ENCODE data around the gene TRDN.
"Not testable (repeated sequence)": the region's sequence is repeated elsewhere in the genome, so short reads cannot be mapped to it uniquely, and the experiment has no call there.

The TRDN gene

DNA sequence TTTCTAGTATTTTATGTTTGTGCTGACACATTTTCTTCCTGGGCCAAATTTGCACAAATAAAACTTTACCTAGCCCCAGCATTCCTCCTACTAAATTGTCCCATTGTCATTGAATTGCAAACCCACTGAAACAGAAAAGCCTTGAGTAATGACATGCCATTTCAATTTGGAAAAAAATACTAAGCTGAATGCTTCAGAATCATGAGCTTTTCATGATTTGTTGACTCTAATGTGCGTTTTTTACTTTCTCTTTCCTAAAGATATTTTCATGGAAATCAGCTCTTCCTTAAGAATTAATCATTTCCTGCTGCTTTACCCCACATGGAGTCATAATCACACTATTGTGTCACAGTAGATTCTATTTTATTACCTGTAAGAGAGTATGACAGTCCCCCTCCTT is 47.4 kb downstream of the TRDN start:
- no peak for DNase-seq (ENCODE audit: low spot score)
- no peak overlapping the region for H3K4me3 ChIP-seq
- TF ChIP-seq, protein P1, sequence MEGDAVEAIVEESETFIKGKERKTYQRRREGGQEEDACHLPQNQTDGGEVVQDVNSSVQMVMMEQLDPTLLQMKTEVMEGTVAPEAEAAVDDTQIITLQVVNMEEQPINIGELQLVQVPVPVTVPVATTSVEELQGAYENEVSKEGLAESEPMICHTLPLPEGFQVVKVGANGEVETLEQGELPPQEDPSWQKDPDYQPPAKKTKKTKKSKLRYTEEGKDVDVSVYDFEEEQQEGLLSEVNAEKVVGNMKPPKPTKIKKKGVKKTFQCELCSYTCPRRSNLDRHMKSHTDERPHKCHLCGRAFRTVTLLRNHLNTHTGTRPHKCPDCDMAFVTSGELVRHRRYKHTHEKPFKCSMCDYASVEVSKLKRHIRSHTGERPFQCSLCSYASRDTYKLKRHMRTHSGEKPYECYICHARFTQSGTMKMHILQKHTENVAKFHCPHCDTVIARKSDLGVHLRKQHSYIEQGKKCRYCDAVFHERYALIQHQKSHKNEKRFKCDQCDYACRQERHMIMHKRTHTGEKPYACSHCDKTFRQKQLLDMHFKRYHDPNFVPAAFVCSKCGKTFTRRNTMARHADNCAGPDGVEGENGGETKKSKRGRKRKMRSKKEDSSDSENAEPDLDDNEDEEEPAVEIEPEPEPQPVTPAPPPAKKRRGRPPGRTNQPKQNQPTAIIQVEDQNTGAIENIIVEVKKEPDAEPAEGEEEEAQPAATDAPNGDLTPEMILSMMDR (IDR thresholded peaks at IDR 0.05), result no peak
- H3K27ac ChIP-seq, result no peak overlapping the region

GRCh38 chr6:123588546-123588895 is 48.2 kb downstream of the TRDN start:
- Histone ChIP-seq H3K4me3 (no peak overlapping the region), H3K27ac (no peak overlapping the region)
- DNase-seq (ENCODE audit: low spot score), result no peak
- TF ChIP-seq, protein P1 (IDR thresholded peaks at IDR 0.05), result no peak

DNA sequence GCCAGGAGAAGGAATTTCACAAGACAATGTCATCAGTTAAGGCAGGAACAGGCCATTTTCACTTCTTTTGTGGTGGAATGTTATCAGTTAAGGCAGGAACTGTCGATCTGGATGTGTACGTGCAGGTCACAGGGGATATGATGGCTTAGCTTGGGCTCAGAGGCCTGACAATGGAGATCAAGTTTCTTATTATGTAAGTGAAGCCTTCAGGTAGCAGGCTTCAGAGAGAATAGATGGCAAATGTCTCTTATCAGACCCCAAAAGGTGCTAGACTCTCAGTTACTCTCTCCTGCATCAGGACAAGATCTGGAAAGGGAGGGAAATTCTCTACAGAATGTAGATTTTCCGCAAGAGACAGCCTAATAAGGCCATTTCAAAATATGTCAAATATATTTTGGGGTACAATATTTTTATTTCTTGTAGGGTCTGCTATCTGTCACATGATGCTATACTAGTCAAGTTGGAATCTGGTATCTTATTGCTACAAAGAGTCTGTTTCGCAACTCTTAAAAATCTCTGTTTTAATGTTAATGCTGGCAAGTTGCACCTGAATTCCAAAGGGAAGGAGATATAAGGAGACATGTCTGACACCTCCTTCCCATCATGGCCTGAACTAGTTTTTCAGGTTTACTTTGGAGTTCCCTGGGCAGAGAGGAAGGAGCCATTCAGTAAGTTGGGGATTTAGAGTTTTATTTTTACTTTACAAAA is 48.8 kb downstream of the TRDN start:
- TF ChIP-seq, protein P1 (IDR thresholded peaks at IDR 0.05), result no peak
- Histone ChIP-seq H3K4me3 (no peak overlapping the region), H3K27ac (no peak overlapping the region)
- DNase-seq (ENCODE audit: low spot score), result no peak

- not testable (repeated sequence) for DNase-seq (ENCODE audit: low spot score); H3K27ac ChIP-seq; H3K4me3 ChIP-seq
These were observed 49.3 kb downstream of the TRDN start for GRCh38 chr6:123587407-123587806.

GRCh38 chr6:123580331-123580730 is 56.4 kb downstream of the TRDN start:
- Histone ChIP-seq H3K27ac (no peak overlapping the region), H3K4me3 (no peak overlapping the region)
- DNase-seq (ENCODE audit: low spot score), result no peak
- TF ChIP-seq, protein P1 (IDR thresholded peaks at IDR 0.05), result no peak

DNA sequence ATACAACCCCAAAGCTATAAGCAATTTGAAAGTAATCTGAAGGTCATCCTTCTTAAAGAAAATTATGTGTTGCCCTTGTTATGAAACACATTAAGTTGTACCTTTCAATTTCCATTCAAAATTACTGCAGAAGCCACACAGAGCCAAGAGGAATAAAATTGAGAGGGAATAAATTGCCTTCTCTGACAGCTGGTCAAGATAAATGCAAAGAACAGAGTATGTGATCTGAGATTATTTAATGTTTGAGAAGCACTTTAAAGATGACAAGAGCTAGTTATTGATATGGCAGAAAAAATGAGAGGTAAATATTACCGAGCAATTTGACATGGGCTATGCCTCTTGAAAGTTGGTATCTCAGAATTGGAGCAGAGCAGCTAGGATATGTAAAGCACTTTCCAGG is 61.6 kb downstream of the TRDN start:
- Histone ChIP-seq H3K27ac (no peak overlapping the region), H3K4me3 (no peak overlapping the region)
- TF ChIP-seq, protein P1 (IDR thresholded peaks at IDR 0.05), result no peak
- no peak for DNase-seq (ENCODE audit: low spot score)

DNA sequence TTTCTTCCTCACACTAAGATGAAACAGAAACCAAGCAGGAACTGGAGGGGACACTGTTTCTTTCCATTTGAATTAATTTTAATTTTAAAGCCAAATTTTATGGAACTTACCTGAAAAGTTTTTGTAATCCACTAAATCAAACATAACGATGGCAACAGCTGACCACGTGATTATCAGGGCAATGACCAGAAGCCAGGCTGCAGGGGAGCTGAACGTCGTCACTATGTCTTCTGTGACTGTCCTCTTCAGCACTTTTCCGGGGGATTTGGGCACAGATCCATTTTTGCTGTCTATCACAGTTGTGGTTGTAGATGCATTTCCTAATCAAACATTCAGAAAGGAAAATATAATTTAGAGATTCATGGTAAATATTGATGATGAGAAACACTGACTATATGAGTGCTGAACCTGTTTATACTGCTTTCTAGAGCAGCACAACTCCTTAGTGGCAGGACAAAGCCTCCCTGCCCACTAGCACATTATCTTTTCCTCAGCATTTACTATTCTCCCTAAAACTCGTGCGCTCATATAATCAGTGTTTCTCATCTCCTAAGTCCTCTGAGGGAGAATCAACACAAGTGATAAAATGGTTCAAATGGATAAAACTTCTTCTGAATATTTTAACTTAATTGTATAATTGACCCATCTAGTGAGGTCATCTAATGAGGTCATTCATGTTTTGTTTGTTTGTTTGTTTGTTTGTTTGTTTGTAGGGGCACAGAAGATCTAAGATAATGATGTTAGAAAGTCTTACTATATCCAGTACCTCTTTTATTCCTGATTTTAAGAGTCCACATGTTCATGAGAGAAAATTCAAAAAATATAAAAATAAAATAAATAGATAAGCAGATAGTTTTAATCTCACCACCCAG is 65.7 kb downstream of the TRDN start:
- no peak for DNase-seq (ENCODE audit: low spot score)
- no peak overlapping the region for H3K27ac ChIP-seq
- H3K4me3 ChIP-seq, result peak overlapping the region; percentile 11
- TF ChIP-seq, protein P1 (IDR thresholded peaks at IDR 0.05), result no peak

Data from coronary artery (tissue), 2 donors.